Stimulated activated memory B cell treated with anti-CD40 and anti-IgM and Interleukin-4, amounts not matched to agents 10 μg/mL and 1 μg/mL and 100 μg/mL, for 72 hours (primary cell): Measurements from ENCODE around the gene CRMP1.

Experiments
- ATAC-seq: fragments of 150-1000 bp; cut with Tn5 transposase; 2 replicates; pipeline ENCODE4 v1.10.0; 2021
- H3K27ac Mint-ChIP-seq: one replicate; pipeline ENCODE4 v1.8.0; 2022; ENCODE audit warnings: mild to moderate bottlenecking, mixed read lengths
- H3K27me3 Mint-ChIP-seq: one replicate; pipeline ENCODE4 v1.8.0; 2022; ENCODE audit warnings: mixed read lengths
- H3K36me3 Mint-ChIP-seq: one replicate; pipeline ENCODE4 v1.8.0; 2022; ENCODE audit warnings: mixed read lengths
- H3K4me1 Mint-ChIP-seq: one replicate; pipeline ENCODE4 v1.8.0; 2022; ENCODE audit warnings: mixed read lengths
- H3K4me3 Mint-ChIP-seq: one replicate; pipeline ENCODE4 v1.8.0; 2022; ENCODE audit warnings: mild to moderate bottlenecking, moderate library complexity, mixed read lengths
- H3K9me3 Mint-ChIP-seq: one replicate; pipeline ENCODE4 v1.8.0; 2022; ENCODE audit warnings: mixed read lengths

Gene CRMP1

DNA sequence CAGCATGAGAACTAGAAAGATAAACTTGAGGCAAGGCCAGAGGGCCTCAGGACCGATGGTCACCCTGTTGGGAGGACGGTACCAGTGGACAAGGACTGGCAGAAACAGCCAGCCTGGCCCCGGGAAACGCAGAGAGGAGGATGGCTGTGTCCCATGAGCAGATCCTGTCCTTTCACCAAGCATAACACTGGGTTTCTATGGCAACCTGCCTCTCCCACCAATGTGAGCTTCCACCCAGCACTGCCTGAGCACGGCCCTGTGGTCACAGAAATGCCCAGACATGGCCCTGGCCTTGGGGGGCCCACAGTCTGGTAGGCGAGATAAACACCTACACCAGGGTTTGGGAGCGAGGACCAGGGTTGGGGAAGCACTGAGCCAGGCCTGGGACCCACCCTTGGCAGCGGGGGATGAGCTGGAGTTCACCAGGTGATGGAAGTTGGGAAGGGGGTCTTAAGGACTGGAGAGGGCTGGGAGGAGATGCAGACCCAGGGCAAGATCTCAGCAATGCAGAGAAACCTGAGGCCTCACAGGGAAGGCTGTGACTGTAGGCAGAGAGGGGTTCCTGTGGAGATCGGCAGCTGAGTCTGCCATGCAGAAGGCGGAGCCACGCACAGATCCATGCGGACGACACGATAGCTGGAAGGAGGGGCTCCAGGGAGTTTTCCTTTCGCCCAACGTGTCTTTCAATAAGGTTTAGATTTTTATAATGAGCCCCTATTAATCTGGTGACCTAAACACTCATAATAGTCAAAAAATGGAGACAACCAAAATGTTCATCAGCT is 32.7 kb upstream of the CRMP1 start:
- no peaks in the 10 kb centered on the region for H3K36me3 Mint-ChIP-seq
- H3K27me3 Mint-ChIP-seq: peaks cover 18% of the 10 kb centered on the region
- H3K4me1 Mint-ChIP-seq: no peaks in the 10 kb centered on the region
- H3K9me3 Mint-ChIP-seq: peaks cover 11% of the 10 kb centered on the region
- H3K27ac Mint-ChIP-seq: no peak overlapping the region
- no peak overlapping the region for H3K4me3 Mint-ChIP-seq
- no peak for ATAC-seq

DNA sequence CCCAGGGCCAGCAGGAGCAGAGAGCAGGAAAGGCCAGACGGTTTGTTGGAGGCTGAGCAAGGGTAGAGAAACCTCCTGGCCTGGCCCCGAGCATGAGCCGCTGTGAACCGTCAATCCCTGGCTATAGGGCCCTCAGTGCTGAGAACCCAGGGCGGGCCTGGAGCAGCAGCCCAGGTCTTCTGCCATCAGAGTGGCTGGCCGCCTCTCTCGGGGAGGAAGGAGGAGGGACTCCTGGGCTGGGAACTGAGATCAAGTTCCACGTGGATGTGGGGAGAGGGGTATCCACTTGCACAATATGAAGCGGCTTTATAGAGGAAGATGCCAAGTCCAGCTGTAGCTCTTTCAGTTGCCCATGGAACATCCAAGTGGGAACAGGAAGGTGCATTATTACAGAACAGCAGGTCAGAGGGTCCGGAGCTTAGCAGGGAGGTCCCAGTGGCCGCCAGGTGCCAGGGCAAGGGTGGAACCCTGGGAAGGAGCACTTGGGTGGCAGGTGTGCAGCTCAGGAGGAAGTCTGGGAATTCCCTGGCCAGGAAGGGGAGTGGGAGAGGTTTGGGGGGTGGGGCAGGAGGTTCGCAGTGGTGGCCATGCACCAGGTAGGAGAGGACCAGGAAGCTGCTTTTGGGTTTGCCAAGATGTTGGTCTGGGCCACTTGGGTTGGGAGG is 31.7 kb upstream of the CRMP1 start:
- peaks cover 11% of the 10 kb centered on the region for H3K9me3 Mint-ChIP-seq
- H3K27ac Mint-ChIP-seq: no peak overlapping the region
- ATAC-seq: no peak
- H3K27me3 Mint-ChIP-seq: peaks cover 19% of the 10 kb centered on the region
- H3K4me1 Mint-ChIP-seq: no peaks in the 10 kb centered on the region
- no peak overlapping the region for H3K4me3 Mint-ChIP-seq
- no peaks in the 10 kb centered on the region for H3K36me3 Mint-ChIP-seq

DNA sequence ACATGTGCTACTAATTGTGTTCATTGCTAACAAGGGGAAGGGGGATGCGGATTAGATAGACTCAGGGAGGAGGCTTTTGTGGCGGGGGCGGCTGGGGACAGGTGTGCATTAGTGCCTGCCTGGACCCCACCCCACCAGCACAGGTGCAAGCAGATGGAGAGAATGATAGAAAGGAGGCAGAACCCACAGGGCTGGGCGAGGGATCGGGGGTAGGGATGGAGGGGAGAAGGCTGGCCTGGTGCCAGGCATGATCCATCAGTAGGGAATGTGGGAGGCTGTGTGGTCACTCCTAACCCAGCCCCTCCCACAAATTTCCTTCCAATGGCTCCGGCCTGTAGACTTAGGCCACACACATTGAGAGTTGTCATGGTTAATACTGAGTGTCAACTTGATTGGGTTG is 30.5 kb upstream of the CRMP1 start:
- no peak overlapping the region for H3K4me3 Mint-ChIP-seq
- no peaks in the 10 kb centered on the region for H3K4me1 Mint-ChIP-seq
- H3K27ac Mint-ChIP-seq: no peak overlapping the region
- ATAC-seq: no peak
- H3K36me3 Mint-ChIP-seq: no peaks in the 10 kb centered on the region
- H3K27me3 Mint-ChIP-seq: peaks cover 31% of the 10 kb centered on the region
- H3K9me3 Mint-ChIP-seq: peaks cover 11% of the 10 kb centered on the region

DNA sequence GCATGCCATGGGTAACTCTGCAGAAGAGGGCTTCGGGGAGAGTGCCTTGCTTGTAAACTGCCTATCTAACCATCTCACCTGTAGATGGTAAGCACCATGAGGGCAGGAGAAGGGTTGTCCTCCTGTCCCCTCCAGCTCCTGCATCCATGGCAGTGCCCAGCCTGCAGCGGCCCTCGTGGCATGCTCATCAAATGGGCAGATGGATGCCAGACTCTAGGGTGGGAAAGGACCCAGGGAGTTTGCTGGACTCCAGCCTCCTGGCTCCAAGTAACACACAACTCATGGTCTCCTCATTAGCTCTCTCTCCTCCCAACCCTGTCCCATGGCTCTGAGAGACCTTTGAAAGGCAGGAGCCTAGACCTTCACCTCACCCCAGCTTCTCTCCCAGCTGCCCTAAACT is 29.7 kb upstream of the CRMP1 start:
- H3K27me3 Mint-ChIP-seq: peaks cover 31% of the 10 kb centered on the region
- H3K9me3 Mint-ChIP-seq: peaks cover 9% of the 10 kb centered on the region
- no peaks in the 10 kb centered on the region for H3K4me1 Mint-ChIP-seq
- H3K27ac Mint-ChIP-seq: no peak overlapping the region
- H3K36me3 Mint-ChIP-seq: no peaks in the 10 kb centered on the region
- no peak overlapping the region for H3K4me3 Mint-ChIP-seq
- no peak for ATAC-seq

DNA sequence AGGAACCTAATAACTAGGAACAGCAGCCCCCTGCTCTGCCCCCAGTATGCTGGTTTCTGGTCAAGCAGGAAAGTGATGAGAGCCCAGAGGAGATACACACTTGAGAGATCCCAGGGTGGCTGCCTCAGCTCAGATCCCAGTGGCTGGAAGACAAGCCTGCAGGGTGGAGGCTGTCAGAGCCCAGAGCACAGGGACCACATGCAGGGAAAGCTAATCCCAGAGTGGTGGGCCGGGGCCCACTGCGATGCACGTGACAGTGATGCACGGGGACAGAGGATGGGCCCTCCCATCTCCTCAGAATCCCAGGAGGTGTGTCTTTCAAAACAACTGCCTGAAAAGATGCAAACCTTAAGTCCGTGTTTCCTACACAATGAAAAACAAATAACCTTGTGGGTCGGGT is 29.1 kb upstream of the CRMP1 start:
- Mint-ChIP-seq H3K36me3 (no peaks in the 10 kb centered on the region), H3K9me3 (peaks cover 6% of the 10 kb centered on the region), H3K27ac (no peak overlapping the region), H3K4me1 (no peaks in the 10 kb centered on the region), H3K4me3 (no peak overlapping the region), H3K27me3 (peaks cover 31% of the 10 kb centered on the region)
- no peak for ATAC-seq

DNA sequence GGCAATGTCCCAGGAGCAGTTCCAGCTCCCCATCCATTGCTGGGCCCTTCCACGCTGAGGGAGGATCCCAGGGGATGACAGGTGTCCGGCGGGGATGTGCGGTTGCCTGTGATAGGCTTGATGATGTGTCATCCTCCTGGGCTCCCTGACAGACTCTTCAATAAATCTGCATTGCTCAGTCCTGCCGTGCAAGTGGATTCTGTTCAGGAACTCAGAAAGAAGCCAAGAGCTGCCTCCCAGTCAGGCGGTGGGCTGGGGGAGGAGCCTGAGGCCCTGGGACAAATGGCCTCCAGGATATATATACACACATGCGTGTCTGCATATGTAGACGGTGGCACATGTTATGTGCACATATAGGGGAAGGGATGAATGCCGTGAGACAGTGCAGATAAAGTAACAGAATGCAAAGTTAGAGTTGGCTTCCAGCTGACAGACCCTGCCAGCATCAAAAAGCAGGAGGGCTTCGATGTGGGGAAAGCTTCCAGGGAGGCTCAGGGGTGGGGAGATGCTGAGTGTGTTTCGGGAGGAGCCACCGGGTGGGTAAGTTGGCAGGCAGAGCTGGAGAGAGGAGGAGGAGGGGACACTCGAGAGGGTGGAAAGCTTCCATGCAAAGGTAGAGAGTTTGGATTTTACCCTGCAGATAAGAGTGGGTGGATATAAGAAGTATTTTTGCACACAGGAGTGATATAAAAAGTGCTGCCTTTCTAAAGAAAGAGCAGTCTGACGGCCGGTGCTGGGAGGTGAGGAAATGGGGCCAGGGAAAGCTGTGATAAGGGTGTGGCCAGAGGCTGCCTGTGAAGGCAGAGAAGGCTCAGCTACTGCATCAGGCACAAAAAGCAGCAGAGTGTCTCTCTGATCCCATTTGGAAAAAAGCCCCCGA is 28.5 kb upstream of the CRMP1 start:
- Mint-ChIP-seq H3K27me3 (peaks cover 31% of the 10 kb centered on the region), H3K4me1 (no peaks in the 10 kb centered on the region), H3K27ac (no peak overlapping the region), H3K9me3 (peaks cover 6% of the 10 kb centered on the region), H3K4me3 (no peak overlapping the region), H3K36me3 (no peaks in the 10 kb centered on the region)
- no peak for ATAC-seq

DNA sequence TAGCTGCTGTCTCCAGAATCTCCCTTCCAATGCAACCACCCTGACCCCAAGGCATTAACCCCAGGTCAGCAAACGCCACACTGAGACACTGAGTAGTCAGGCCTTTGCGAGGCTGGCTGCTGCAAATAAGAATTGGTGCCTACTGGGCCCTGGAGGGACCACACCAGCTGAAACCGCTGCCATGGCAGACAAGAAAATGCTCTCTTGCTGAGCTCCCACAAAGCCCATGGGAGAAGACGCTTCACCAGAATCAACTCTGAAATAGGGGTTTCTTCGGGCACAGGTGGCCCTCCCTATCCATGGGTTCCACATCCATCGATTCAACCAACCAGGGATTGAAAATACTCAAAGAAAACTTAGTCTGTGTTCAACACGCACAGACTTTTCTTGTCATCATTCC is 26.7 kb upstream of the CRMP1 start:
- Mint-ChIP-seq H3K27ac (no peak overlapping the region), H3K9me3 (peaks cover 9% of the 10 kb centered on the region), H3K4me3 (no peak overlapping the region), H3K4me1 (no peaks in the 10 kb centered on the region), H3K36me3 (no peaks in the 10 kb centered on the region), H3K27me3 (peaks cover 31% of the 10 kb centered on the region)
- no peak for ATAC-seq

DNA sequence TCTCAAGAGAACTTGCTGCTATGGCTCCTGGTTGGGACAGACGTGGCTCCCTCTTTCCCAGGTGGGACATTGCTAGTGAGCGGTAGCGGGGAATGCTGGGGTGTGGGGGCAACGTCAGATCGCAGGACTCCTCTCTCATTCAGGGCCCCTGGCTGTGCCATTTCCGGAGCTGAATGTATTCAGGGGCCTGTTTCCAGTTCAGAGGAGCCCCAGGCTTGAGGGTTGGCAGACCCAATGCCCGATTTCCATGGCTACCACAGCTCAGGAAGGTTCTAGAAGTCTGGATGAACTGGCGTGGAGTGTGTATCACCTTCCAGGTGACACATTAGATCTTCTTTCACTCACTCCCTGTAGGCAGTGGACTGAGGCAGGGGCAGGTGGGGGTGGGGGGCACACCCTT is 26.2 kb upstream of the CRMP1 start:
- H3K27me3 Mint-ChIP-seq: peaks cover 31% of the 10 kb centered on the region

DNA sequence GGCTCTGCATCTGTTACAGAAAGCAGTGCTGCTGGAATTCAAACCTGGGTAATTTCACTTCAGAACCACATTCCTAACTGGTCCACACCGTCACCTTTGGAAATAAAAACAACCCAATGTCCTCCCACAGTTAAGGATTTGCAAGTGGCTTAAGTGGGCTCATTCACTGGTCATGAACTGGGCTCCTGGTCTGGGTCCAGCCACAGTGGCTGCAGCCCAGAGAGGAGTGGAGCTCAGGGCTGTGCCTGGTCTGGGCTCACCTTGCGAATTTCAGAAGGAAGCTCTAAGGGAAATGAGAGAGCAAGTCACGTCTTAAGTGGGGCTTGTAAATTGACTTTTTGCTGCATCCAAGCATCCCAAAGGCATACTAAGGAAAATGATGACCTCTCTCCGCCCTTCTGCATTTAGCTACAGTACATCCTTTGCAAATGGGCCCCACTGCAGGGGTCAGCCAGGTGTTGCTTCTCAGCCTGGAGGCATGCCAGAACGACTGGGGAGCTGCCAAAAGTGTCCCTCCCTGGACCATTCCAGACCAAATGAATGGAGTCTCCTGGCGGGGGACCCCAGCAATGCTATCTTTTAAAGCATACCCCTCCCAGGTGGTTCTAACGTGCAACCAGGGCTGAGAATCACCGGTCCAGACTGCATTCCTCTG is 25.6 kb upstream of the CRMP1 start:
- no peak overlapping the region for H3K27ac Mint-ChIP-seq
- no peaks in the 10 kb centered on the region for H3K36me3 Mint-ChIP-seq
- peaks cover 9% of the 10 kb centered on the region for H3K9me3 Mint-ChIP-seq
- no peaks in the 10 kb centered on the region for H3K4me1 Mint-ChIP-seq
- H3K27me3 Mint-ChIP-seq: peaks cover 29% of the 10 kb centered on the region
- no peak overlapping the region for H3K4me3 Mint-ChIP-seq
- no peak for ATAC-seq

More for the DNA sequence above, 26.2 kb upstream of the CRMP1 start:
- Mint-ChIP-seq H3K4me3 (no peak overlapping the region), H3K4me1 (no peaks in the 10 kb centered on the region), H3K9me3 (peaks cover 9% of the 10 kb centered on the region), H3K36me3 (no peaks in the 10 kb centered on the region), H3K27ac (no peak overlapping the region)
- ATAC-seq: no peak

DNA sequence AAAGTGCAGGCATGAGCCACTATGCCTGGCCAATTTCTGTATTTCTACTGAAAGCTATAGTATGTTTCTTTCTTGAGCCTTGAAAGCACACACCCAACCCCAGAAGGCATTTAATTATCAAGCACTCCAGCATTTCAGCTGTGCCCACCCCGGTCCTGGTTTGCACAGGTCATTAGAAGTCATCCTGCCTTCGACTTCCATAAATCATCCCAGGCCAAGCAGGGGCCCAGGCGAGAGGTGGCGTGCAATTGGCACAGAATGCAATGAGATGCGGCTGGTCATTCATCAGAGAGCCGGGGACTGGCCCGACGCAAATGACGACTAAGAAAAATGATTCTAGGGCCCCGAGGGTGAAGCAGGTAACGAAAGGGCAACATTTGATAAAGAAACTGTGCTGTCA is 24.8 kb upstream of the CRMP1 start:
- peaks cover 5% of the 10 kb centered on the region for H3K9me3 Mint-ChIP-seq
- H3K4me3 Mint-ChIP-seq: no peak overlapping the region
- peaks cover 25% of the 10 kb centered on the region for H3K27me3 Mint-ChIP-seq
- no peak overlapping the region for H3K27ac Mint-ChIP-seq
- no peaks in the 10 kb centered on the region for H3K4me1 Mint-ChIP-seq
- no peak for ATAC-seq
- H3K36me3 Mint-ChIP-seq: no peaks in the 10 kb centered on the region

DNA sequence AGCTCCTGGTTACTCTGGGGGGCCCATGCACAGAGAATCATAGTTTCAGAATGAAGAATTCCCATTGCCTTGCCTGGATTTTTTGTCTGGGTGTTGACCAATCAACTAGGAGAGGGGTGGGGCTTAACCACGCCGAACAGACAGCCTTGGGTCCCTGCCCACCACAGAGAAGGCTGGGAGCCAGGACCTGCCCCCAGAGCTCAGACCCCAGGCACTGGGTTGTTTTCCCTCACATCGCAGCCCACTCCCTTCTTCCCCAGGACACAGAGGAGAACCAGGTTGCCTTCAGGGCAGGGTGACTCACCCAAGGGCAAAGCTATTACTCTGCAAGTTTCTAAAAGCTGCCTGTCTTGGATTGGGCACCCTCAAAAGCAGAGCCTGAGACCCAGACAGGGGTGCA is 23.3 kb upstream of the CRMP1 start:
- peaks cover 8% of the 10 kb centered on the region for H3K9me3 Mint-ChIP-seq
- no peak for ATAC-seq
- no peak overlapping the region for H3K27ac Mint-ChIP-seq
- H3K4me1 Mint-ChIP-seq: no peaks in the 10 kb centered on the region
- peaks cover 25% of the 10 kb centered on the region for H3K27me3 Mint-ChIP-seq
- no peaks in the 10 kb centered on the region for H3K36me3 Mint-ChIP-seq
- H3K4me3 Mint-ChIP-seq: no peak overlapping the region

DNA sequence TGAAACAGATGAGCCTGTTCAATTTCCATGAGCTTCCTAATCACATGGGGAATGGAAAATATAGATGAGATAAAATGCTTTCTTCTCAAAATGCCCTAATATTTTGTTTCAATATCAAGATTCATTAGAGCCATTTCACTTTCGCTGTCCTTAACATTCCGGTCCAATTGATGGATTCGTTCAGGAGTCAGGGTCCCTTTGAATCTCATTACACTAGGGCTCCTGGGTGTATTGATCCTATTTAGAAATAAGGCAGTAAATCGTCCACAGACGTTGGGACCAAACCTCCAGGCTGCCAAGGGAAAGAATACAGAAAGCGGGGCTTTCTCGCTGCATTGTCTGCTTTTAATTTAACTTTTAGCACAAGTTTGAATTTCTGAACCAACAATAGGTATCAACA is 20.6 kb upstream of the CRMP1 start:
- ATAC-seq: no peak
- peaks cover 9% of the 10 kb centered on the region for H3K27me3 Mint-ChIP-seq
- H3K4me1 Mint-ChIP-seq: no peaks in the 10 kb centered on the region
- no peaks in the 10 kb centered on the region for H3K36me3 Mint-ChIP-seq
- H3K27ac Mint-ChIP-seq: no peak overlapping the region
- H3K4me3 Mint-ChIP-seq: no peak overlapping the region
- H3K9me3 Mint-ChIP-seq: peaks cover 14% of the 10 kb centered on the region

DNA sequence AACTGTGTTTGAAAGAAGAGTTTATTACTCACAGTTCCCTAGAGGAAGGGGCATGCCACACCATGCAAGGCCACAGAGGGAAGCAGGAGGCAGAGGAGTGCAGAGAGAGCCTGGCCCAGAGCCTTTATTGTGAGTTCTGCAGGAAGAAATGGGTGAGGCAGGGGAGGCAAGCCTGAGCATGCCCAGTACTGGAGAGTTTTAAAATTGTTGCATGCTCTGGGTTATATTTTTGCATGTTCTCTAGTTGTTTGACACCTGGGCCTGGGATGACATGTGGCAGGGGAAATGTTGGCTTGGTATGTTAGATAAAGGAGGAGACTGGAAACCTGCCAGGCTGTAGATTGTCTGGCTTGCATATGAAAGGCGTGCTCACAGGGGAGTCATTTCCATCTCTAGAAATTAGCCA is 19.7 kb upstream of the CRMP1 start:
- H3K4me3 Mint-ChIP-seq: no peak overlapping the region
- no peaks in the 10 kb centered on the region for H3K36me3 Mint-ChIP-seq
- H3K9me3 Mint-ChIP-seq: peaks cover 21% of the 10 kb centered on the region
- H3K27me3 Mint-ChIP-seq: peaks cover 8% of the 10 kb centered on the region
- no peak overlapping the region for H3K27ac Mint-ChIP-seq
- no peaks in the 10 kb centered on the region for H3K4me1 Mint-ChIP-seq
- ATAC-seq: no peak

DNA sequence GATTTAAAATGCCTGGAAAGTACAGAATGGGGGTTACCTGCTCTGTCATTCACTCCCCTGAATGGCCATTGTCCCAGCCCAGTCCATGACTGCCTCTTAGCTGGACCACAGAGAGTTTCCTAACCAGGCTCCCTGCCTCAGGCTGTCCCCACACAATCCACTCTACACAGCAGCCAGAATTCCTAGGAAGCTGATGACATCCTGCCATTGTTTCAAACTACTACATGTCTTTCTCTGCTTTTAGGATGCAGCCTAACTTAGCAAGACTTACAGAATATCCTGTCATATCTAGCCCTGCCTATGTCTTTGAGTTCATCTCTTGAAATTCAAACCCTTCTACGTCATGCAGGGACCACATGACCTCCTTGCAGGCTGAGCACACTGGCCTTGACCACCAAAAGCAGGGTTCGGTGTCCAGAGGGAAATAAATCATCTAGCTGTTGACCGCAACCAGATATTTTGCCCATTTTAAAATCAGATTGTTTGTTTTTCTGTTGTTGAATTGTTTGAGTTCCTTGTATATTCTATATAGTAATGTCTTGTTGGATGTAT is 16.1 kb upstream of the CRMP1 start:
- Mint-ChIP-seq H3K9me3 (peaks cover 26% of the 10 kb centered on the region), H3K27ac (no peak overlapping the region), H3K27me3 (peaks cover 20% of the 10 kb centered on the region), H3K4me1 (no peaks in the 10 kb centered on the region), H3K36me3 (no peaks in the 10 kb centered on the region), H3K4me3 (no peak overlapping the region)
- ATAC-seq: no peak

DNA sequence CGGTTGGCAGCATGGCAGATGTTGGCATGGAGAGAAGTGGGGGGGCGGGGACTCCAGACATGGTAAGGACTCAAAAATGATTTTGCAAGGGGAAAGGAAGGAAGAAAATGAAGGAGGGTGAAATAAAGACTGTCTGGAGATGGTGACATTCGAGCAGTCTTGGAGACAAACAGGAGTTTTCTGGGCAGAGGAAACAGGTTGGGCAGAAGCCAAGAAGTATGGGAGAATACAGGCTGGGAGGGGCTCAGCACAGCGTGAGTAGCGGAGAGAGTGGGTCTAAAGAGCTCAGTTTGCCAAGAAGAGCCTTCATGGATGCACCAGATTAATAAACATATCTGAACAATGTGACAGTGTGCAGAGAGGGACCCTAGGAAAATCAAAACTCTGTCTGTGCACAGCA is 13.3 kb upstream of the CRMP1 start:
- Mint-ChIP-seq H3K9me3 (peaks cover 25% of the 10 kb centered on the region), H3K27ac (no peak overlapping the region), H3K4me1 (no peaks in the 10 kb centered on the region), H3K36me3 (no peaks in the 10 kb centered on the region), H3K4me3 (no peak overlapping the region), H3K27me3 (peaks cover 11% of the 10 kb centered on the region)
- no peak for ATAC-seq
